Measurements from ENCODE around the gene NAPB.

DNA sequence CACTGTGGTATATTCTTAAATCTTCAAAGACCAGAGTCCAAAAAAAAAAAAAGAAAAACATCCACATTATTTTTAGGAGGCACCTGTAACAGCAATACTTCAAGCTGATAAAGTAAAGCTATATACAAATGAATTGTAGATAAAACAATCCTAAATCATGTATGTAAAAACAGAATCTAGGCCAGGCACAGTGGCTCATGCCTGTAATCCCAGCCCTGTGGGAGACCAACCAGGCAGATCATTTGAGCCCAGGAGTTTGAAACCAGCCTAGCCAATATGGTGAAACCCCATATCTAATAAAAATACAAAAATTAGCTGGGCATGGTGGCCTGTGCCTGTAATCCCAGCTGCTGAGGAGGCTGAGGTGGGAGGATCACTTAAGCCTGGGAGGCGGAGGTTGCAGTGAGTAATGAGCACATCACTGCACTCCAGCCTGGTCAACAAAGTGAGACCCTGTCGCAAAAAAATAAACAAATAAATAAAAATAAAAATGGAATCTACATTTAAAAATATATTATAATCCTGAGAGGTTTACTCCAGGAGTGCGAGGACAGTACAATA lies 7.3 kb downstream of the NAPB start:
- TF ChIP-seq, protein P1, sequence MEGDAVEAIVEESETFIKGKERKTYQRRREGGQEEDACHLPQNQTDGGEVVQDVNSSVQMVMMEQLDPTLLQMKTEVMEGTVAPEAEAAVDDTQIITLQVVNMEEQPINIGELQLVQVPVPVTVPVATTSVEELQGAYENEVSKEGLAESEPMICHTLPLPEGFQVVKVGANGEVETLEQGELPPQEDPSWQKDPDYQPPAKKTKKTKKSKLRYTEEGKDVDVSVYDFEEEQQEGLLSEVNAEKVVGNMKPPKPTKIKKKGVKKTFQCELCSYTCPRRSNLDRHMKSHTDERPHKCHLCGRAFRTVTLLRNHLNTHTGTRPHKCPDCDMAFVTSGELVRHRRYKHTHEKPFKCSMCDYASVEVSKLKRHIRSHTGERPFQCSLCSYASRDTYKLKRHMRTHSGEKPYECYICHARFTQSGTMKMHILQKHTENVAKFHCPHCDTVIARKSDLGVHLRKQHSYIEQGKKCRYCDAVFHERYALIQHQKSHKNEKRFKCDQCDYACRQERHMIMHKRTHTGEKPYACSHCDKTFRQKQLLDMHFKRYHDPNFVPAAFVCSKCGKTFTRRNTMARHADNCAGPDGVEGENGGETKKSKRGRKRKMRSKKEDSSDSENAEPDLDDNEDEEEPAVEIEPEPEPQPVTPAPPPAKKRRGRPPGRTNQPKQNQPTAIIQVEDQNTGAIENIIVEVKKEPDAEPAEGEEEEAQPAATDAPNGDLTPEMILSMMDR (IDR thresholded peaks at IDR 0.05): no peak
- TF ChIP-seq POLR2A (IDR thresholded peaks at IDR 0.05): no peak
- no peak for TF ChIP-seq POLR2AphosphoS5 (IDR thresholded peaks at IDR 0.05)
- no peak for TF ChIP-seq EP300 (IDR thresholded peaks at IDR 0.05; ENCODE audit: low read depth)

Data from transverse colon (tissue), 4 donors.